ENCODE results near the gene CAMK4.
"Not testable (repeated sequence)": the region's sequence is repeated elsewhere in the genome, so short reads cannot be mapped to it uniquely, and the experiment has no call there.

CAMK4 gene

DNA sequence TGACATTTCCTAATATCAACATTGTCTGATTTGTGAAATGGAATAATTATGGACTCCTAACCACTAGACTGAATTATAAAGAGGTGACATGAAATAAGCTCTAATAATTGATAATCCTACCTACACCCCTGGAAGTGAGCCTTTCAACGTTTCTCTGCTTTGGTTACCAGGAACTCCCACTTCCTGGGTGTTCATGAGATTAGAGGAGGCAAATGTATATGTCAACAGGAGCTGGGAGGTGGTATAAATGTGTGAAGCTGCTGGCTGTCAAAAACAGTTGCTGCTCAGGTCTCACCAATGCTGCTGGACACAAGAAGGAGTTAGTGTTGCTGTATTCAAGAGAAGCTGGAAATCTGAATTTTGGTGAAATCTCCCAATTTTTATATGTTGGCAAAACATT lies 96.8 kb downstream of the CAMK4 start:
- DNase-seq = no peak

DNA sequence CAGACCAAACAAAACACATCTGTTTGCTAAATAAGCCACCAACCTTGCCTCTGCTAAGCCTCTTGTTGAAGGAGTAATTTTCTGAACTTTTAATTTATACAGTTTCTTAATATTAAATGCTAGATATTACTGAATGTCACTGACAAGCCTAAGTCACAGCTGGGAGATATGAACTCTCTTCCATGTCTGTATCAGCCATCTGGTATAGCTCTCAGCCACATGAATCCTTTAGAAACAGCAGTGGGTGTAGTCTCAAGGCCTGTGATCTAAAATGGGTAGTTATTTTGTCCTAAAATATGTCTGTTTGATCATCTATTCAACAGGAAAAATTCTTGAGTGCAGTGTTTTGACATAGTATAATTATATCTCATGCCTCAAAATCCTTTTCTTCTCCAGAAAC lies 97.2 kb downstream of the CAMK4 start:
- no peak for DNase-seq

DNA sequence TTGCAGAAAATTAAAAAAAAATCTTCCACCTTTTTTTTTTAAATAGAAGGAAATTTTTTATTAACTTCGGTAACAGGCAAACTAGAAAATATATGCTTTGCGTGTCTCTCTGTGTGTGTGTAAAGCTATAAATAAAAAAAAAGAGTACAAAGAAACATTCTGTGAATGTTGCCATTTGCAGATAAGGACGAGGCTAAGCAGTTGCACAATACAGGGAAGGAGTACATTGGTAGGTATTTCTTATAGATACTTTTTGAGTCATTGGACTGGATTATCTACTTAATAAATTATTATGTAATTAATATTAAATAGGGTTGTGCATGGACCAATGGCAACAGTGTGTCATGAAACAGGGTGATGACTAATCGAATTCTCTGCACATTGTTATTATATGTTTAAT lies 102.4 kb downstream of the CAMK4 start:
- DNase-seq = no peak

DNA sequence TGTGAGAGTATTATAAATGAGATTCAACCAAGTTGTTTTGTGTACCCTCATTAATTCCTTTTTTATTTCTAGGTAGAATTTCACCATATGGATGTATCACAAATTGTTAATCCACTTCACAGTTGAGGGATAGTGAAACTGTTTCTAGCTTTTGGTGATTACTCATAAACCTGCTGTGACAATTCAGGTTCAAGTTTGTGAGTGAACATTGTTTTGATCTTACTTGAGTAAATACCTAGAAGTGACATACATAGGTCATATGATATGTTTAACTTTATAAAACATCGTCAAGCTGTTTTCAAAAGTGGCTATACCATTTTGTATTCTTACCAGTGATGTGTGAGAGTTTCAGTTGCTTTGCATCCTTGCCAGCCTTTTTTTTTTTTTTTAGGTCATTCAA lies 112.9 kb downstream of the CAMK4 start:
- DNase-seq = peak; percentile 67

DNA sequence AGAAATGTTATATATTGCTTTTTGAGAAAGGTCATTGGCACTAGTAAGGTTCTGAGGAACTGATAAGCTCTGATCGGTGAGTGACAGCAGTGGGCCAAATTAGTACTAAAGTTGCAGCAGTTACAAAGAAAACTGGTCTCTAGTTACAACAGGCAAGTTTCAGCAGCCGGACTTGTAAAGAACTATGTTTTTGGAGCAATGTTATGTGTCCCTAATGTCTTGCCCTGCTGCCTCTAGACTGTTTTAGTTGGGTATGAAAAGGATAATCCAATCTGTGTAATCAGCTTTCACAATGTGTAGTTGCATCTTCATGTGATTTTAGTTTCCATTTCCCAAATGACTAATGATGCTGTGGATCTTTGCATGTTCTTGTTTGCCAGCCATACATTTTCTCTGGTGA lies 113.5 kb downstream of the CAMK4 start:
- peak; percentile 71 for DNase-seq

DNA sequence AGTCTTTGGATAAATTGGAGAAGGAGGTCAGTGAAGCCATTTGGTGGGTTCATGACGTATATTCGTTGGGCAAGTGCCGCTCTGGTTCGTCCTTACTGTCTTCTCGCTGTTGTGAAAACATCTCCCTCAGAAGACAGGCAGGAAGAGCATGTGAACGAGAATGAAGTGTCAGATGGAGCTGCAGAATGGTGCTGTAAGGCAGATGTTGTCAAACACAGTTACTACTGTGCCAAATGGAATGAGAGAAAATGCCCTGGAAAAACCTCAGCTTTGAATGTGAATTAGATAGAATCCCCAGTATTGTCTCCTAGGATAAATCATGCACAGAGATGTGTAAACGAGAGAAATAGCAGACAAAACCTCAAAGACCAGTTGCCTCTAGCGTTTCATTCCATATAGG lies 121.5 kb downstream of the CAMK4 start:
- no peak for DNase-seq

DNA sequence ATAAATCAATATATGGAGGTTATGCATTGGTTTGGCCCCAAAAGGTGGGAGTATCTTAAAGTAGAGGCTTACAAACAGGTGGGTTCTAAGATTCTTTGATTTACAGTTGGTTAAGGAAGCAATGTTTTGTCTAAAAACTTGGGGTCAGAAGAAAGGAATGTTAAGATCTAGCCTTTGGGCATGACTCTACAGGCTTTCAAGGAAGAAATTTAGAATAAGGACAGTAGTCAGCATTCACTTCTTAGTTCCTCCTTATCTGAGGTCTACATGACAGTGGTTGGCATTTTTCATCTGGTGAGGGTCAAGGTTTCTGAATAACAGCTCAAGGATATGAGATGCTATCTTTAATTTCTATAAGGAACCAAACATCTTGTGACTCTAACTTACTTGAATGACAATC lies 122.8 kb downstream of the CAMK4 start:
- DNase-seq = no peak

DNA sequence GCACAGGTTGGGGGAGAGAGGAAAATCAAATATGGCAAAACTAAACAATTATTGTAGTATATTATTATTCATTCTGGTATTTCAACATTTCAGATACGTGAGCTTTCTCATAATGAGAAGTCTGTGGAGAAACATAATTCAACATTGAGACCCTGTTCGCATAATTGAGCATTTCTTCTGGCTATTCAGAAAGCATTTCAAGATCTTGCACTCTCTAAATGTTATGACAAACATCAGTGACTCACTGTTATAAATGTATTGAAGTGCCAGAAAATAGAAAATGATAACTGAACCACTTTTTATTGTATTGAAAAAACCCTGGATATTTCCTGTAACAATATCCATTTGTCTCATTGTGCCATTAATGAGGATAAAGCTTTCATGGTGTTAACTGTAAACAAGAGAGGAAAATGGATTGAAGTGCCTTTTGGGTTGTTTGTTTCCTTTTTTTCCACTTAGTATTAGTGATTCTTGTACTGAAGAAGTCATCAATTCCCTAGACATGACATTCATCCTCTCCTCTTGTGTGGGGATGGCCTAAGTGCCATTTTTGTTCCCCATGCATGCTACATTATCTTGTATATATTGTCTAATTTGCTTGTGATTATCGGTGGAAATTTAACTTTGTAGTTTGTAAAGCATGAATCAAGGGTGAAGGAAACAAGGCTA lies 124.6 kb downstream of the CAMK4 start:
- no peak for DNase-seq

DNA sequence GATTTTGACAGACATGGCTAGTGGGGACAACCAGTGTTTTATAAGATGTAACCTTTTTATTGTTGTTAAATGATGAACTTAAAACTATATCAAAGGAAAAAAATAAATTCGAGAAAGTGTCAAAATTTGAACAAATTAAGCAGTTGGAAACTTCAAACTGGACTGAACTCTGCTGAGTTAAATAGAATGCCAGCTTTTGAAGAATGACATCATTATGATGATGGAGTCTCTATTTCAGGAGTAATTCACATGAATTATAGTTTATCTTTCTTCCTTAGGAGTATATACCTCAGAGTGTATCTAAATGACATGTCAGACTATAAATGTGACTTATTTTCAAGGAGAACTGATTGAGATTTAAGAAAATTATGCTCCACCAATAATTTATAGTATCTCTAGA lies 125.2 kb downstream of the CAMK4 start:
- no peak for DNase-seq

DNA sequence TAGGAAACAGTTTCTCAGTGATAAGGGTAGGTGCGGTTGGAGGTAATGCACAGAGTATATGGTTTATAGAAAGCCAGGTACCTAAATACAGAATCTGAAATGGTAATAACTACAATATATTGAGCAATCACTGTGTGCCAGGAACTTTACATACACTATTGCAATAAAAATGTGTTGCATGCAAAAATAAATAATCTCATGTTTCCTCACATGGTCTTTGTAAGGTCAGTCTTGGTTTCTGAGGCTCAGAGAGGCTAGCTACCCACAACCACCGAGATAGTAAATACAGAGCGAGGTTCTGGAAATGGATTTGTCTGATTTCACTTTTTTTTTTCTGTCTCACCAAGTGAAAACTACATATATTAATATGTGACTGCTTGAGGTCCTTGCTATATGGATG lies 128.9 kb downstream of the CAMK4 start:
- no peak for DNase-seq

DNA sequence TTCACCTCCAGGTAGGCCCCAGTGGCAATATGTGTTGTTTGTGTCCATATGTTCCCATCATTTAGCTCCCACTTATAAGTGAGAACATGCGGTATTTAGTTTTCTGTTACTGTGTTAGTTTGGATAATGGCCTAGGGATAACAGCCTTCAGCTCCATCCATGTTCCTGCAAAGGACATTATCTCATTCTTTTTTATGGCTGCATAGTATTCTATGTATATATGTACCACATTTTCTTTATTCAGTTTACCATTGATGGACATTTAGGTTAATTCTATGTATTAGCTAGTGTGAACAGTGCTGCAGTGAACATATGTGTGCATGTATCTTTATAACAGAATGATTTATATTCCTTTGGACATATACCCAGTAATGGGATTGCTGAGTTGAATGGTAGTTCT lies 134.5 kb downstream of the CAMK4 start:
- DNase-seq = not testable (repeated sequence)

DNA sequence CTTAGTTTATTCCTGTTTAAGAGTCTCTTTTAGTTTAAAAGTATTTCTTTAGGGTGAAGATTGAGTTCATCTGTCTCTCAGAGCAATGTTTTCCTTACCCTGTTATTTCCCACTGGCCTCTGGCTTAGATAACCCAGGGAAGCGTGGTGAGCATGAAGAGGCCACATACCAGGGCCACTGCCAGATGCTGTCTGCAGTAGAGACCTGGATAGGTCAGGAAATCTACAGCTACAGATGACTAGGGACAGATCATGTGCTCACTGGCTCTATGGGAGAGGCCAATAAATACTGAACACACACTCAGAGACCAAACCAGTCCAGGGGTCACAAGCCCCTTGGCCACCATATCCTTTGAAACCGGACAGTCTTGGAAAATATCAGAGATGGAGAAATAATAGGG lies 136.0 kb downstream of the CAMK4 start:
- DNase-seq = no peak

DNA sequence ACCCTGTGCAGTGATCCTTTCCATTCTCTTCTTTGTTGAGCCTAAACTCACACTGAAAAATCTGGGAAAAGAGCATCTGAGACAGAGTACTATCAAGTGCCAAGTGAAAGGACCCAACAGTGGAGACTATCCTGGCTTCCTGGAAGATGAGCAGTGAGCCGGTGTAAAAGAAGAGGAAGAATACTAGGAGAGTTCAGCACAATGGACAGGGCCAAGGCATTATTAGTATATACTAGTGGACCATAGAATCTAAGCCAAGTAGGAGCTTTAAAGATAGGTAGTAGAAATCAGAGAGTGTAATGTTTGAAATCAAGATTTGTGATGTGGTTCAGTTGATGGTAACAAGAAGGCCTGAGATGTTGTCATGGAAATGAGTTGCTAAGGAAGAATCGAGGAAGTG lies 140.8 kb downstream of the CAMK4 start:
- no peak for DNase-seq

DNA sequence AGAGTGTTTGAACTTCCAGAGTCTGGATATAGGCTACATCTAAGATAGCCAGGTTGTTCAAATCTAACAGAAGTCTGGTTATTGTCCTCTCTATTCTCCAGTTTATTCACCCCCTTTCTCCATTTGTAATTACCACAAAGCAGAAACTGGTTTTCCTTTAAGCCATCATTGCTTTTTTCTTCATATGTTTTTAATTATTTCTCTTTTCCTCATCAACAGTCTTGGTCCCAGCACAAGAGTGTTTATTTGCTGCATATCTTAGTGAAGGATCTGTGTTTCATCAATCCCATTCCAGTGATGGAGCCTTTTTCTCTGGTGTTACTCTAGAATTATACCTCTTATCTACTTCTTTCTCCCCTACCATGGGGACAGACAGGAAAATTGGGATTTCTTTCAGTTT lies 142.2 kb downstream of the CAMK4 start:
- DNase-seq = no peak

DNA sequence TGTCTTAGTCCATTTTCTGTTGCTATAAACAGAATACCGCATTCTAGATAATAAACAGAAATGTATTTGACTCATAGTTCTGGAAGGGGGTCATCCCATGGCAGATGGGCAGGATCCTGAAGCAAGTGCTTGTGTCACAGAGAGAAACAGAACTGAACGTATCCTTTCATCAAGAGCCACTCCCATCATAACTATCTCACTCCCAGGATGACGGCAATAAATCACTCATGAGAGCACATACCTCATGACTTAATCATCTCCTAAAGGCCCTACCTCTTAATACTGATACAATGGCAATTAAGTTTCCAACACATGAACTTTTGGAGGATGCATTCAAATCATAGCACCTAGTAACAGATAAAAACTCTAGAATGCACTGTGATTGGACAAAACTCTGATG lies 142.9 kb downstream of the CAMK4 start:
- no peak for DNase-seq

DNA sequence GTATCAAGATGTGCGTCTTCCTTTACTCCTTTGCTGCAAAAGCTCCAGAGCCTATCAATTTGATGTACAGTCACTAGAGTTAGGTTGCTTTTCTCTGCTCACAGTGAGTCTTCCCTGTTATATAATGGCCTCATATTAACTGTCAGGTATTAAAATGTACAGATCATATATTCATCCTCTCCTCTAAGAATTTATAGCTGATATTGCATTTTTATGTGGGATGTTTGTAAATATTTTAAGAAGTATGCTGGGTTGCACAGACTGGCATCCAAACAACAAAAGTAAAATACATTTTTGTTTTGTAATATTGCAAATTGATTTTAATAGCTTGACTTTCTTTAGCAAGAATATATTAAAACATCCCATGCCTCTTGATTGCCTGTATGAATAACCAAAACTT lies 148.6 kb downstream of the CAMK4 start:
- no peak for DNase-seq

DNA sequence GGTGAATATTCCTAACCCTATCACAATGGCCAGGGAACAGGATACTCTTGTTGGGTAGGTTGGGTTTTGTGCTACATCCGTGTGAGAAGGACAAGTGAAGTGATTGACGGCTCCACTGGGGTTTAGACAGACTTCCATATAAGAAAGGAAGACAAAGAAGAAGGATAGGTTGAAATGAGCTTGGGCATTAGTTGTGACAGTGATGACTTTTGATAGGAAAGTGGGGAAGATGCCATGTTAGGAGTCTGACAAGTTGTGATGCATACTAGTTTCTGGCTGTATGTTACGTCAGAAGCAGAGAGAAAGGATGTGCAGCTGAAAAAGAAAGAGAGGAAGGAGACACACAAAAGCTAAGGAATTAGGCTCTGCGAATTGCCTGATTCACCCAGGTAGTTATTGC lies 150.2 kb downstream of the CAMK4 start:
- DNase-seq = no peak

DNA sequence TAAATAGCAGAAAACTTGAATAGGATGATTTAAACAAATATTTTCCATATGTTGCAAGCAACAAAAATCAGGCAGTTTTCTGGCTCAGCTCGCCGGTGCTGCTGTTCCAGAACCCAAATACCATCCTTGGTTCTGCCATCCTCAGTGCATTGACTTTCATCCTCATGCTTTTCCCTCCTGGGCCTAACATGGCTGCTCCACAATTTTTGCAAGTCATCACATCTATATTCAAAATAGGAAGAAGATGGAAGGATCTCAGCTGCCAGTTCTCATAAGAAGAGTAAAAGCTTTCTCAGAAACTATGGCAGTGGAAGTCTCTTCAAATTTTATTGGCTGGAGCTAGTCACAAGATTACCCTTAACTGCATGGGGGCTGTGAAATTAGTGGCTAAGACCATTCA lies 151.5 kb downstream of the CAMK4 start:
- no peak for DNase-seq

DNA sequence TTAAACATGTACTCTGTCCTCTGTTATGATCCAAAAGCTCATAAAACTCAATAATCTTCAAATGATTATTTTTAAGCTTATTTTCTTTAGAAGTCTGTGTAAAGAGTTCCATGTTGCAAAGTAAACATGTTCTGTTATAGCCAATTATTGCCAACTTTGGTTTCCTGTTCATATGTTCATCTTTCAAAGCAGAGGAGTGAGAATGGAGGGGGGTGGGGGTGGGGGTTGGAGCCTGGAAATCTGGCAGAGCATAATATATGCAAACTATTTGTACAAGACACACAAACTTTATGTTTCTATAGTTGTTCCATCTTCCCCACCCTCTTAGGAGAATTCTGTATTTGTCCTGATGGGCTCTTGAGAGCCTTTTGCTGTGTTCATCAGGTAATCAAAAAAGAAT lies 153.1 kb downstream of the CAMK4 start:
- DNase-seq = no peak

DNA sequence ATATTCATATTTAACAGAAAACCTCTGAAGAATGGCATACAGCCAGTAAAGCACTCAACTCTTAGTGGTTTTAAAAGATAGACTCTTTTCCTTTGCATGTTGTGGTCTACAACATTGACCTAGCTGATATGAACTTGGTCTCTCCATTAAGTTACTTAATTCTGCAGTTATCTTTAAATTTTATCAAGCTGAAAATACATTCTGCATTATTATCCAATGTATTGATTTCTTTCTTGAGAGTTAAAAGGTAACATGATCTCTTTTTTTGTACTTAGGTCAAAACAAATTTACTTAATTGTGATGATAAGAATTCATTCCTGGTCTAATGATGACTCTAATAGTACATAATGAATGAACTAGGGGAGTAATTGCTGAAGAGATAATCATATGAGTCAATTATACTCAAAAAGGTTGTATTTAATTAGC lies 155.2 kb downstream of the CAMK4 start:
- no peak for DNase-seq

DNA sequence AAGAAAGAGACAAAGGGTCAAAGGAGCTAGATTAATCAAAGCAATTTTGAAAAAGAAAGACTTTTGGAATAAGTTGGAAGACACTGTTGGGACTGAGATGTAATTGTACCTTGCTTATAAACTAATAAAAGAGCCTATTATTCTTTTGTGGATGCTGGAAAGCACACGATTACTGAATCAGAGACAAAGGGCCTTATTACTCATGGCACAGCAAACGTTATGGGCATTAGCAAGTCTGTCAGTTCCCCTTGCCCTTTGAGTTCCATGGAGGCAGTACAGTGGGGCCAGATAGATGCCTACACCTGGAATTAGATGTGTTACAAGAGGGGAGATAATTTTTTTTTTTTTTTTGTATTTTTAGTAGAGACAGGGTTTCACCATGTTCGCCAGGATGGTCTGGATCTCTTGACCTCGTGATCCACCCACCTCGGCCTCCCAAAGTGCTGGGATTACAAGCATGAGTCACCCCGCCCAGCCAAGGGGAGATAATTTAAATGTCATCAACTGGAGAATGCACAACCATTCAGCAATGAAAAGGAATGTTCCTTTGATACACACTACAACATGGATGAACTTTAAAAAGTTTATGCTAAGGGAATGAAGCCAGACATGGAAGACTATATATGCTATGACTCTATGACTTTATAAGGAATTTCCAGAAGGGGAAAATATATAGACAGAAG lies 159.2 kb downstream of the CAMK4 start:
- no peak for DNase-seq

DNA sequence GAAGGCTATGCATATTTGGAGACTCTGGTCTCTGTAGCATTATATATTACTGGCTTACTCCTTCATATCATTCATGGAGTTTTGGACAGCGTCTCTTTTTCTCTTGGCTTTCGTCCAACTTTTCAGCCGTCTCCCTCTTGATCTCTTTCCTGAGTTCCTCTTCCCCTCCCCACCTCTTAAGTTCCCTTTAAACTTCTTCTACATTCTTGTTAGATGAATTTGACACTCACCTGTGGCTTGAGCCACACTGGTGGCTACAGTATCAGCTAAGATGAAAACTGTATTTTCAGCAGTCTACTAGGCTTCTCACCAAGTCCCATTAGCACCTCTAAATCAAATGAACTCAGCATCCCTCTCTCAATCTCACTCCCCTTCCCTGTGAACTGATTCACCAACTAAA lies 160.0 kb downstream of the CAMK4 start:
- no peak for DNase-seq

DNA sequence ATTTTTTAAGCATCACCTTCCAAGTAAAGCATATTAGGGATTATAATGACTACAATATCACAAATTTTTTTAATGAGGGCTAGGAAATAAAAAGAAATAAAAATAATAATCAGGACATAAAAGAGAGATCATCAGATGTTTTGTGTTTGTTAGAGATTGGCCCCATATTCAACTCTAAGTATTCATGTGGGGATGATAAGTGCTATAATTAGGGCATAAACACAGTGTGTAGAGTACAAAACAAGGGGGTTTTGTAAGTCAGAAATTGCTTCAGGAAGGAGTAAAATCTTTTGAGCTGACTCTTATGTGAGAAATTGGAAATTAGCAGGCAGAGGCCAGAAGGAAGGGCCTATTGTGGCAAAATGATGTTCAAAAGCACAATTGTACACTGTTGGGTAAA lies 160.9 kb downstream of the CAMK4 start:
- no peak for DNase-seq

DNA sequence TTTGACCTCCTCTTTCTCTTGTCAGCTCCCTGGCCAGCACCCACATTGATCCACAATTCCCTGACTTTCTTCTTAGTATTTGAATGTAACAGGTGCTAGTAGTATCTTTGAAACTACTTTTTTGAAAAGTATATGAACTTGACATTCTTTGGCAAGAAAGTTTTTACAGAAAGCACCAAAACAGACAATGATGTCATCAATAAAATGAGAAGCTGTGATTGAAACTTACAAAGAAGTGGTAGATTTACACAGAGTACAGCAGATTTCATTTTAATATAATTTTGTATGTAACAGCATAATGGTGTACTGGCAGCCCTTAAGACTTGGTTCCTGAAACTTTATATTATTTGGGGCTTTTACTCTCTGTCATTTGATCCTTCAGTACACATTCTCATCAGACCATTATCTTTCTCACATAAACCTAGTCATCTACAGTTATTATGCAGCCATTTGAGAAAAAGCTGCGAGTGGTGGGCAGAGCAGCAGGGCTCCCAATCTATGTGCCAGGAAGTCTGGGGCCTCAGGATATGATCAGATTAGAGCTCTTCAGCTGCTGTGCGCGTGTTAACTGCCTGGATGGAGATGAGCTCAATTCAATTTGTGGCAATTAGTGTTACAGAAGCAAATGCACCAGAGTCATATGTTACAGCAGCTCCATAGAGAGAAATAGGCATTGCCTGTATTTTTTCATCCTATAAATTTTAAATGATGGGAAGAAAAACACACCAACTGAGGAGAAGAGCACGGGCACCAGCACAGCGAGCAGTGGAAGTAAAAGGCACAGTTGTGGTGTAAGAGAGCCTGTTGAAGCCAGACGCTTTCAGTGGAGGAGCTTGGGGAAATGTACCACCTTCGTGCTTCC lies 162.0 kb downstream of the CAMK4 start:
- DNase-seq = no peak

Data from activated CD4-positive, alpha-beta T cell treated with anti-CD3 and anti-CD28 coated beads, Interleukin-10, Interleukin-2, amounts not matched to agents 100 ng/mL and 50 ng/mL, durations not matched to agents 16 hours and 8 hours (primary cell).